Liver (tissue), 9 donors: Measurements from ENCODE around the gene RBMS3. TPM values are rescaled to one million over a fixed set of nuclear protein-coding genes. Genes with fewer than 3 reads are reported as not detected.

Experiments used
- DNase-seq: peaks from one replicate; pipeline ENCODE4 v3.0.0-alpha.2; 2017; ENCODE audit warnings: low spot score
- H3K27ac ChIP-seq, 2 donors: one replicate each; pipeline ENCODE4 v1.7.0; 2013; ENCODE audit warnings: inconsistent platforms in 2 of 2, low read length in 2 of 2, control low read depth in 1 of 2, low read depth in 1 of 2, mild to moderate bottlenecking in 1 of 2
- H3K27me3 ChIP-seq, 4 donors: one replicate each; pipeline versions ENCODE4 v1.6.1 to v1.7.0; 2013; ENCODE audit warnings: low read length in 3 of 4, inconsistent platforms in 1 of 4, mild to moderate bottlenecking in 1 of 4, moderate library complexity in 1 of 4; ENCODE audit not compliant: control insufficient read depth in 4 of 4, insufficient read depth in 4 of 4
- H3K36me3 ChIP-seq, 4 donors: one replicate each; pipeline versions ENCODE4 v1.6.1 to v1.7.0; 2013; ENCODE audit warnings: low read length in 3 of 4, mild to moderate bottlenecking in 3 of 4, low read depth in 1 of 4, moderate library complexity in 1 of 4; ENCODE audit not compliant: control insufficient read depth in 4 of 4, insufficient read depth in 3 of 4
- H3K4me1 ChIP-seq, 4 donors: one replicate each; pipeline versions ENCODE4 v1.6.1 to v1.7.0; 2013; ENCODE audit warnings: low read length in 3 of 4, mild to moderate bottlenecking in 3 of 4, moderate library complexity in 1 of 4; ENCODE audit not compliant: control insufficient read depth in 4 of 4, insufficient read depth in 4 of 4
- H3K4me3 ChIP-seq, 3 donors: one replicate each; pipeline versions ENCODE4 v1.6.1 to v1.7.0; 2013; ENCODE audit warnings: low read length in 3 of 3, control low read depth in 1 of 3, low read depth in 1 of 3, mild to moderate bottlenecking in 1 of 3
- H3K9ac ChIP-seq, 2 donors: one replicate each; pipeline ENCODE4 v1.7.0; 2013; ENCODE audit warnings: low read length in 2 of 2, mild to moderate bottlenecking in 2 of 2, moderate library complexity in 2 of 2, control low read depth in 1 of 2, low read depth in 1 of 2
- H3K9me3 ChIP-seq, 4 donors: one replicate each; pipeline versions ENCODE4 v1.6.1 to v1.7.0; 2013; ENCODE audit warnings: low read length in 3 of 4; ENCODE audit not compliant: control insufficient read depth in 4 of 4
- ATF3 ChIP-seq: IDR thresholded peaks from 2 replicates; pipeline ENCODE4 v1.6.1; 2016; ENCODE audit warnings: antibody characterized with exemption
- CTCF ChIP-seq: fragments of 150-350 bp; IDR thresholded peaks from 2 replicates; pipeline ENCODE4 v1.5.1; 2017; ENCODE audit warnings: improper control_type of control experiment, low read depth, low read length; ENCODE audit not compliant: missing input control
- EGR1 ChIP-seq, 2 donors: IDR thresholded peaks; 2 replicates each; pipeline ENCODE4 v1.6.1; 2016 to 2018; ENCODE audit warnings: antibody characterized with exemption in 2 of 2, low read depth in 2 of 2
- FOXA1 ChIP-seq: IDR thresholded peaks from 2 replicates; pipeline ENCODE4 v1.6.1; 2016; ENCODE audit warnings: antibody characterized with exemption
- FOXA2 ChIP-seq: IDR thresholded peaks from 2 replicates; pipeline ENCODE4 v1.6.1; 2016; ENCODE audit warnings: antibody characterized with exemption
- GABPA ChIP-seq, 2 donors: IDR thresholded peaks in 1 of 2; conservative IDR thresholded peaks in 1 of 2; 2 replicates each; pipeline ENCODE4 v1.6.1; 2016; ENCODE audit warnings: antibody characterized with exemption in 2 of 2, mild to moderate bottlenecking in 1 of 2, moderate library complexity in 1 of 2
- HNF4A ChIP-seq, 2 donors: conservative IDR thresholded peaks; 2 replicates each; pipeline ENCODE4 v1.6.1; 2016; ENCODE audit warnings: antibody characterized with exemption in 2 of 2, mild to moderate bottlenecking in 2 of 2
- HNF4G ChIP-seq: IDR thresholded peaks from 2 replicates; pipeline ENCODE4 v1.6.1; 2016; ENCODE audit warnings: antibody characterized with exemption
- JUND ChIP-seq, 2 donors: IDR thresholded peaks; 2 replicates each; pipeline ENCODE4 v1.6.1; 2016; ENCODE audit warnings: antibody characterized with exemption in 2 of 2
- MAX ChIP-seq: IDR thresholded peaks from 2 replicates; pipeline ENCODE4 v1.6.1; 2016; ENCODE audit warnings: antibody characterized with exemption
- NR2F2 ChIP-seq: IDR thresholded peaks from 2 replicates; pipeline ENCODE4 v1.6.1; 2016; ENCODE audit warnings: antibody characterized with exemption
- REST ChIP-seq: IDR thresholded peaks from 2 replicates; pipeline ENCODE4 v1.6.1; 2016; ENCODE audit warnings: antibody characterized with exemption, mild to moderate bottlenecking
- RXRA ChIP-seq, 2 donors: IDR thresholded peaks; 2 replicates each; pipeline ENCODE4 v1.6.1; 2017 to 2018; ENCODE audit warnings: antibody characterized with exemption in 2 of 2, mild to moderate bottlenecking in 1 of 2
- SP1 ChIP-seq: IDR thresholded peaks from 2 replicates; pipeline ENCODE4 v1.6.1; 2018; ENCODE audit warnings: antibody characterized with exemption, mild to moderate bottlenecking
- TAF1 ChIP-seq: conservative IDR thresholded peaks from 2 replicates; pipeline ENCODE4 v1.6.1; 2016; ENCODE audit warnings: antibody characterized with exemption, mild to moderate bottlenecking
- YY1 ChIP-seq: IDR thresholded peaks from 2 replicates; pipeline ENCODE4 v1.6.1; 2016; ENCODE audit warnings: antibody characterized with exemption, mild to moderate bottlenecking
- ZBTB33 ChIP-seq: IDR thresholded peaks from 2 replicates; pipeline ENCODE4 v1.6.1; 2016; ENCODE audit warnings: antibody characterized with exemption
- WGBS: extraction: QIAGEN DNeasy Blood & Tissue Kit; methylation state at CpG from one replicate; pipeline ENCODE4 v1.1.7; 2013; 5-methylcytosine and 5-hydroxymethylcytosine counted together
- polyA plus RNA-seq, 2 donors: library from polyadenylated mRNA; stranded (reverse) in 1 of 2; unstranded in 1 of 2; fragments of 200-250 nt in 1 of 2; fragments of >200 nt in 1 of 2; fragmentation: Nextera tagmentation in 1 of 2; extraction: Ambion mirVana in 1 of 2; gene quantifications; one replicate each; pipeline versions ENCODE4 v1.2.1 to v1.2.3, GENCODE V29; 2013 to 2015
- total RNA-seq, 2 donors: library from RNA; depleted of rRNA; stranded (reverse); fragments of >200 nt; gene quantifications; one replicate each; pipeline ENCODE4 v1.2.3, GENCODE V29; 2014
- donor health status: healthy.
- donor health status: healthy.
- donor health status: healthy.
- donor health status: healthy.
- donor health status: healthy.

Gene RBMS3
- total and polyA plus RNA-seq, 4 donors = 1.2 to 14.9 (median 9.3) TPM

GRCh38 chr3:29646043-29646442 is 365.2 kb downstream of the RBMS3 start:
- no peak overlapping the region for H3K4me3 ChIP-seq
- WGBS = 86% methylated on average over 1 of the region's 1 CpG
- DNase-seq = no peak
- H3K9ac ChIP-seq = no peak overlapping the region
- H3K36me3 ChIP-seq = no peaks in the 10 kb centered on the region
- no peaks in the 10 kb centered on the region for H3K4me1 ChIP-seq
- no peaks in the 10 kb centered on the region for H3K9me3 ChIP-seq
- TF ChIP-seq YY1 = no peak
- no peak for TF ChIP-seq JUND (IDR thresholded peaks at IDR 0.05)
- TF ChIP-seq FOXA2 = no peak
- no peak for TF ChIP-seq REST
- no peak for TF ChIP-seq MAX
- no peak for TF ChIP-seq SP1
- no peak overlapping the region for H3K27ac ChIP-seq
- no peaks in the 10 kb centered on the region for H3K27me3 ChIP-seq

- Histone ChIP-seq H3K4me3 (no peak overlapping the region), H3K4me1 (no peaks in the 10 kb centered on the region), H3K9ac (no peak overlapping the region), H3K36me3 (no peaks in the 10 kb centered on the region), H3K27me3 (no peaks in the 10 kb centered on the region), H3K27ac (no peak overlapping the region), H3K9me3 (no peaks in the 10 kb centered on the region)
- TF ChIP-seq TAF1 (no peak), ZBTB33 (no peak), ATF3 (no peak), EGR1 (IDR thresholded peaks at IDR 0.05; ENCODE audit: low read depth in 2 of 2) (no peak), HNF4G (no peak), SP1 (no peak), FOXA2 (no peak), FOXA1 (no peak), GABPA (IDR thresholded peaks at IDR 0.05 in 1 of 2, conservative IDR thresholded peaks at IDR 0.05 in 1 of 2) (no peak), YY1 (no peak), REST (no peak), JUND (IDR thresholded peaks at IDR 0.05) (no peak), HNF4A (conservative IDR thresholded peaks at IDR 0.05) (no peak), RXRA (IDR thresholded peaks at IDR 0.05) (no peak), NR2F2 (no peak), CTCF (no peak)
- no peak for DNase-seq
- WGBS = 78% methylated on average over 6 of the region's 6 CpGs
These were observed 369.1 kb downstream of the RBMS3 start for GRCh38 chr3:29649815-29650547.
